Measurements from ENCODE around the gene GLYAT.

- TF ChIP-seq CTCF (conservative IDR thresholded peaks at IDR 0.05; ENCODE audit: low read depth in 2 of 2) (no peak), EZH2 (IDR thresholded peaks at IDR 0.05; ENCODE audit: low read depth, unreplicated experiment) (no peak), POLR2AphosphoS5 (IDR thresholded peaks at IDR 0.05; ENCODE audit: low read depth) (no peak), CREB1 (CRISPR knock-in tag; IDR thresholded peaks at IDR 0.05; ENCODE audit: low read depth) (no peak), EZH2phosphoT487 (IDR thresholded peaks at IDR 0.05; ENCODE audit: unreplicated experiment) (no peak), REST (IDR thresholded peaks at IDR 0.05; ENCODE audit: unreplicated experiment) (no peak), JUNB (IDR thresholded peaks at IDR 0.05; ENCODE audit: unreplicated experiment) (no peak), STAT1 (IDR thresholded peaks at IDR 0.05; ENCODE audit: unreplicated experiment) (no peak), ETS1 (IDR thresholded peaks at IDR 0.05) (no peak), ZNF331 (CRISPR knock-in tag; IDR thresholded peaks at IDR 0.05; ENCODE audit: low read depth) (no peak), ZNF114 (CRISPR knock-in tag; IDR thresholded peaks at IDR 0.05) (no peak), NANOG (IDR thresholded peaks at IDR 0.05; ENCODE audit: borderline replicate concordance) (no peak)
Observed at GRCh38 chr11:58691675-58692074, 40.1 kb downstream of the GLYAT start.

All from GM23338 (cell line).